GM04503 (cell line): ENCODE results near the gene ZNRF2.

Source experiments
- DNase-seq: peaks from one replicate; pipeline ENCODE4 v3.0.0-alpha.2; 2012; ENCODE audit warnings: low read depth

The ZNRF2 gene

GRCh38 chr7:30284298-30285066 lies at the start of gene ZNRF2:
Gene ZNRF2 (plus strand): TSS chr7:30284597. CDS start chr7:30285358, 761 bp downstream.
- peak; percentile 82 for DNase-seq

GRCh38 chr7:30237271-30237695 lies 47.1 kb upstream of the ZNRF2 start:
- no peak for DNase-seq

DNA sequence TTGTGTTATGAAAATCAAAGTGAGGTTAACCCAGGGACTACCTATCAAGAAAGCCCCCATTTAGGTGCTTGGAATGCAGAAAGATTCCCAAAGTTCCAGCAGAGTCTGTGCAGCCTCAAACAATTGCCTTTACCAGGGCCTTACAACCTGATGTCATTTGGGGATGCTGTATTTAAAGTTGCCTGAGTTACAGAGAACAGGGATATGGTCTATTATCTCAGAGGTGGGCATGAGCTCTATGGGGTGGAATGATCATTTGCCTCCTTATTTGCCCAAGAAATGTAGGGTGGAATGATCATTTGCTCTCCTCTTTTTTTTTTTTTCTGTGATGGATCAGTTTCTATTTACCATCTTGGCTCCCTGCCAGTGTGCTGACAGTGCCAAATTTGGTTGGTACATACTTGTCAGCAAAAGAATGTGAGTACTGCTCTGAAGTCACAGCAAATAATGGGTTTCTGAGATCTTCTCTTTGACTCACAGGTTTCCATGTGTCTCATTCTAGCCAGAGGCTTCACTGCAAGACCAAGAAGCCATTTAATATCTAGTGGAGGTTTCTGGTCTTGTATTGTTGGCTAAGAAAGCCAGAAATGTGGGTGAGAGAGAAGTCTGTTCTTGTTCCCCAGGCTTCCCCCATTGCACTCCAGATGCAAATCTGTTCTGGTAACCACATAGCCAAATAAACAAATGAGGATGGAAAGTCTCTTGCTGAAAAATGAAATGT lies 45.5 kb upstream of the ZNRF2 start:
- peak; percentile 22 for DNase-seq

DNA sequence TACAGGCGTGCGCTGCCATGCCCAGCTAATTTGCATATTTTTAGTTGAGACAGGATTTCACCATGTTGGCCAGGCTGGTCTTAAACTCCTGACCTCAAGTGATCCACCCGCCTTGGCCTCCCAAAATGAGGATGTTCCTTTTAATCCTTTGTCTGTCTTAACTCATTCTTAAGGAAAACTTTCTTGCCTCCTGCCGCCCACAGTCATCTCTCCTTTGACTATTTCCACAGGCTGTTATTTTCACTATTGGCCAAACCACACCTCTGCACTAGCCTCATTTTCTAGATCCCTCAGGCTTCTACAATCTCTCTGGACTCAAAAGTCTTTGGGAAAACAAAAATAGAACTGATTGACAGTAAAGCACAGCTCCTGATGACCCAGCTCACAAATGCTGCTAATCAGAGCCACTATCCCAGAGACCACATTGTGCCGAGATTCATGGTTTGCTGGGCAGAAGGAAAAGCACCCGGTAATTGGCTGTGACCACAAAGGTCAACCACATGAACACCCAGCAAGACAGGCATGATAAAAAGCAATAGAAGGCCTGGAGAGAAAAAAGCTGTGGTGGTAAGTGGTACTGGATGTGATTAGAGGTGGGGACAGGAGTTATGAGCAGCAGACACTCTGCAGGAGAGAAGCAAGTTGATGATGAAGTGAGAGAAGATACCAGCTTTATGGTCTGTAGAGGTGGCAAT lies 44.1 kb upstream of the ZNRF2 start:
- no peak for DNase-seq

DNA sequence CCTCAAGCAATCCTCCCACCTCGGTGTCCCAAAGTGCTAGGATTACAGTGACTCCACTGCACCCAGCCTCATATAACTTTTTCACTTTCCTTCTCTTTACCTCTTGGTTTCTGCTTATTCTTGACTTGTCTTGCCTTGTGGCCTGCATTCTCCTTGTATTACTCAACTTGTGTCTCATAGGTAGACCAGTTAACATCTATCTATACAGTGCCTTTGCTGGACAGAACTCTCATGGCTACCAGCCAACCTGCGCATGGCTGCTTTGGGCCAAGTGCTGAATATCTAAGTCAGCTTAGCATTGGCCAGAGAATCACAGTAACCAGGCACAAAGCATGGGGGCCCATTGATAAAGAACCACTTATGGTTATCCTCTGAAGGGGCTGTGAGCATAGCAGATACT lies 42.6 kb upstream of the ZNRF2 start:
- DNase-seq, result no peak

- DNase-seq, result no peak
Measured at GRCh38 chr7:30244340-30244739, 40.1 kb upstream of the ZNRF2 start.

DNA sequence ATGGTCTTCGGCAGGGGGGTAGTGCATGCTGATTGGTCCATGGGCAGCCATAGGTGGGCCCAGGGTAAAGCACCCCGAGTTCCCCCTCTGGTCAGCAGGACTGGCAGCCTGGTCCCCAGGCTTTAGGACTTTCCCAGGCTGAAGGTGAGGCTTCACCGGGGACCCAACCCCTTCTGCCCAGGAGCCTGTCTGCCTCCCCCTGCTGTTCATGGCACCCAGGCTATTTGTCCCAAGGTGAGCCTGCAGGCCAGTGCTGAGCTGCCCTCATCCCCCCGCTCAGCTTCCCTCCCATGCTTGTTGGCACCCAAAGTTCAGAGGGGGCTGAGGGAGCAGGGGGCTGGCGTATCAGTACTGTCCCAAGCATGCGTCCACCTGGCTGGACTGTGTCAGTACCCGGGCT lies 38.5 kb upstream of the ZNRF2 start:
- no peak for DNase-seq

DNA sequence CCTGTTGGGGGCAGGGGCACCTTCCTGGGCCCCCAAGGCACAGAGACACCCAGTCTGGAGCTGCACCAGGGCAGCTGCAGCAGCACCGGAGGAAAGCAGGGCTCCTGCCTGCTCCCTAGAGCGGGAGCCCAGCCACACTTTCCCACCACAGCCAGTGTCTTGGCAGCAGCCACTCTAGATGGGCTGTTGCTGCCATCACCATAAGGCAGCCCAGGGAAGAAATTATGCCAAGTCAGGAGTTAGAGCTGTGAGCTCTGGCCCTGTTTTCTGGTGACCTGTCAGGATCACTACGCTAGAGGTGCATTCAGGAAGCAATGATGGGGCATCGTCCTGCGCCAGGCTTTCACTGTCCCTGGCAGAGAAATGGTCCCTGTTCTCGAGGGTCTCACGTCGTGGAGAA lies 38.0 kb upstream of the ZNRF2 start:
- DNase-seq, result no peak

GRCh38 chr7:30247541-30248401 lies 36.6 kb upstream of the ZNRF2 start:
- DNase-seq, result no peak

DNA sequence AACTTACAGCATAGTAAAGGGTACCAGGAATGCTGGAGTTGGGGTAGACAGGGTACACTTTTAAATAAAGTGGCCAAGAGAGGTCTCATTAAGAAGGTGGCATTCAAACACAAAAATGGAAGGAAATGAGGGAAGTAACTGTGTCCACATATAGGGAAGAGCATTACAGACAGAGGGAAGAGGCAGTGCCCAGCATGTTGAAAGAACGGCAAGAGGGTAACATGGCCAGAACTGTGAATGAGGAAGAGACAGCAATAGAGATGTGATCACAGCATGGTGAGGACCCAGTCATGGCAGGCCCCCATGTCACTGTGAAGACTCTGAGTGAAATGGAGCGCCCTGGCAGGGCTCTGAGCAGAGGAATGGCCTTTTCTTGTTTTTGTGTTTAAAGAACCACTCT lies 35.1 kb upstream of the ZNRF2 start:
- no peak for DNase-seq

GRCh38 chr7:30249986-30250774 lies 34.2 kb upstream of the ZNRF2 start:
- no peak for DNase-seq

DNA sequence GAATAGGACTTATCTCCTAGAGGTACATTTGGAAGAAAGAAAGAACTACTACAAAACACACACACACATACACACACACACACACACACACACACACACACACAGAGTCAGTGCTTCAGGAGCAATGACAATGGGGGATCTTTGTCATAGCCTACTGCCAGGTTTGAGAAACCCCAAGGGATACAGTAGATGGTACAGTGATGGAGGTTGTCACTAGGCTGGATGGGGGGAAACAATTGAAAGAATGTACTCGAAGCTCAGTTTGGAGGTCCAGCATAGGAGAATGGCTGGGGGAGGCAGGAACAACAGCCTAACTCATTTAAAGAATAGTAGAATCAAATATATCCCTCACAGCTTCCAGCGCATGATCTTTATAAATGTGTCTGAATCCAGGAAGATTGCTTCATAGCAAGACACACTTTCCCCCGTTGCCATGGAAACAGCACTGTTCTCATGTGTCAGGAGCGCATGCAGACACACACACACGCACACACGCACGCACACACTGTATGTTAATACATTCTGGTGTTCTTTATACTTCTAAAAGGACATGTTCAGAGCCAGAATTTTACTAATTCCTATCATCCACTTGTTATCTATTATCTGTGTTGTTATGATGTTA lies 32.6 kb upstream of the ZNRF2 start:
- no peak for DNase-seq

- no peak for DNase-seq
Measured at GRCh38 chr7:30252885-30253795, 31.3 kb upstream of the ZNRF2 start.

GRCh38 chr7:30253796-30254165 lies 30.6 kb upstream of the ZNRF2 start:
- no peak for DNase-seq

- DNase-seq, result no peak
Measured at GRCh38 chr7:30254248-30254647, 30.1 kb upstream of the ZNRF2 start.

GRCh38 chr7:30254717-30255063 lies 29.7 kb upstream of the ZNRF2 start:
- DNase-seq, result no peak

DNA sequence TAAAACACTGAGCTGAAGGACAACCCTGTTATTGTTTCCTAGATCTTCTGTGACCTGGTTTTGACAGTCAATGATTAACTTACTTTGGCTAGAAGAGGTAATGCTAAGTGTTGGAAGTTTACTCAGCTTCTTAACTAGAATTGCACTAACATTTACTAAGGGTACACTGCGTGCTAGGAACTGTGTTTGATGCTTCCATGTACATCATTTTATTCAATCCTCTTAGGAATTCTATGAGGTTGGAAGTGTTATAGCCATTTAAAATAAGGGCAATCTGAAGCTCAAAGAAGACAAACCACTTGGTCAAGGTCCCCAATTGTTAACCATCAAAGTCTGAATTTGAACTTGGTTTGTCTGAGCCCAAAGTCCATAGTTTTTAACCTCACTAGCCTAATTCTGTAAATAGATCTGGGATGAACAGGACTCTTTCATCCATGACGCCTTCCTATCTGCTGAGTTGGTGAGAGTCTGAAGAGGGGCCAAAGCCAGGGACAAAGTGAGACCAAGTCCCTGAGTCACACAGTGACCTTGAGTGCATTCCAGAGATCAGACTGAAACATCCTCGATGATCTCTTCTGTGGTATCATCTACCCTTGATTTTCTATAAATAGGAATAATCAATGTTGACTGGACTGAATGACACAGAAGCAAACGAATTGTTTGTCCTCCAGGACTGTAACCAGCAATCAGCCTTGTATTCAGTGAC lies 29.2 kb upstream of the ZNRF2 start:
- DNase-seq, result no peak

DNA sequence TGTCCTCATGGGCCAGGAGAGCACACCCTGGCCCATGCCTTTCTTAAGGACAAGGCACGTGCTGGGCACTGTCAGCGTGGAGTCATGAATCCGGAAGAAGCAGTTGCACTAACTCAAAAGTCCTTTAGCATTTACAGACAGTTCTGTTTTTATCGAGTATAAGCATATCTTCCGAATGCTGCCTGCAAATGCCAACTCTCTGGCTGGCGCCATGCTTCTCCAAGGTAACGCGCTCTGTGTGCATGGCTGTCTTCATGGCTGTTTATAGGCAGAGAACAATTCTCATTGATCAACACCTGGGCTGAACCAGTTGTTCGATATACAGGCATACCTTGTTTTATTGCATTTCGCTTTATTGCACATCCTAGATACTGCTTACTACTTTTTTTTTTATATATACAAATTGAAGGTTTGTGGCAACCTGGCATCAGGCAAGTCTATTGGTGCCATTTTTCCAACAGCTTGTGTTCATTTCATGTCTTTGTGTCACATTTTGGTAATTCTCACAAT lies 28.0 kb upstream of the ZNRF2 start:
- DNase-seq, result no peak

- DNase-seq, result no peak
Measured at GRCh38 chr7:30260246-30260768, 24.1 kb upstream of the ZNRF2 start.
